Testis (tissue), 3 donors: ENCODE results near the gene SCP2. TPM values are rescaled to one million over a fixed set of nuclear protein-coding genes. Genes with fewer than 3 reads are reported as not detected.

ENCODE experiments used
- DNase-seq: peaks from one replicate; pipeline ENCODE4 v3.0.0-alpha.2; 2019
- H3K27ac ChIP-seq, 2 donors: fragments of 200-600 bp; sonication (generic); one replicate each; pipeline ENCODE4 v1.5.1; 2019
- H3K27me3 ChIP-seq: fragments of 200-600 bp; sonication (generic); one replicate; pipeline ENCODE4 v1.5.1; 2019
- H3K36me3 ChIP-seq: fragments of 200-600 bp; sonication (generic); one replicate; pipeline ENCODE4 v1.5.1; 2017; ENCODE audit warnings: low read depth; ENCODE audit errors: missing control alignments
- H3K4me1 ChIP-seq: fragments of 200-600 bp; sonication (generic); one replicate; pipeline ENCODE4 v1.5.1; 2019
- H3K4me3 ChIP-seq, 2 donors: fragments of 200-600 bp; sonication (generic); one replicate each; pipeline ENCODE4 v1.5.1; 2017 to 2019
- H3K9me3 ChIP-seq: fragments of 200-600 bp; sonication (generic); one replicate; pipeline ENCODE4 v1.5.1; 2017
- CTCF ChIP-seq, 3 experiments: fragments of 450-650 bp in 2 of 3; fragments of 200-600 bp in 1 of 3; sonication (generic) in 1 of 3; IDR thresholded peaks; one replicate each; pipeline ENCODE4 v1.5.1; 2016 to 2019; ENCODE audit warnings: antibody characterized with exemption in 3 of 3, mild to moderate bottlenecking in 2 of 3, moderate library complexity in 1 of 3
- POLR2A ChIP-seq: fragments of 450-650 bp; IDR thresholded peaks from one replicate; pipeline ENCODE4 v1.6.1; 2017; ENCODE audit warnings: antibody characterized with exemption, mild to moderate bottlenecking, moderate library complexity
- WGBS, 2 donors: methylation state at CpG; one replicate each; pipeline ENCODE4 v1.1.5; 2018; 5-methylcytosine and 5-hydroxymethylcytosine counted together
- intact Hi-C: fragments of 100-400 bp; cut with DNase I; formaldehyde crosslinking; loops from one replicate; pipeline ENCODE4 v1.15.1; 2023; ENCODE audit warnings: low total_unique reads
- polyA plus RNA-seq: library from polyadenylated mRNA; stranded (reverse); fragments of 350-450 nt; fragmentation: Illumina TruSeq; extraction: RNeasy Lipid Tissue Mini Kit (QIAGEN cat#74804); gene quantifications from one replicate; pipeline ENCODE4 v1.2.3, GENCODE V29; 2014; ENCODE audit warnings: low read depth, low replicate concordance; ENCODE audit not compliant: insufficient read depth
- total RNA-seq, 2 donors: library from RNA; depleted of rRNA; stranded (reverse); fragments of >200 nt; gene quantifications; one replicate each; pipeline ENCODE4 v1.2.3, GENCODE V29; 2016

SCP2 gene
- total and polyA plus RNA-seq, 3 donors from 2014 or later = 102 to 108 (median 103) TPM

GRCh38 chr1:53074313-53075154, 147.5 kb downstream of the SCP2 start:
- no peaks in the 10 kb centered on the region for H3K36me3 ChIP-seq

GRCh38 chr1:53075206-53075605, 148.1 kb downstream of the SCP2 start:
- TF ChIP-seq CTCF (IDR thresholded peaks at IDR 0.05) = no peak
- TF ChIP-seq POLR2A = no peak
- Histone ChIP-seq H3K27ac (peak overlapping the region in 1 of 2 donors; percentile 0), H3K4me3 (no peak overlapping the region), H3K4me1 (peaks cover 15% of the 10 kb centered on the region), H3K36me3 (no peaks in the 10 kb centered on the region), H3K27me3 (no peaks in the 10 kb centered on the region), H3K9me3 (no peaks in the 10 kb centered on the region)
- 93 to 96% methylated on average over 4 of the region's 4 CpGs for WGBS, 2 donors
- intact Hi-C loops = no loop called here
- DNase-seq = no peak

More at GRCh38 chr1:53074313-53075154, 147.5 kb downstream of the SCP2 start:
- no peak for DNase-seq
- TF ChIP-seq POLR2A (no peak), CTCF (IDR thresholded peaks at IDR 0.05) (no peak)
- peak overlapping the region; percentile 68 to 72 for H3K27ac ChIP-seq
- no peak overlapping the region for H3K4me3 ChIP-seq
- WGBS, 2 donors = 86 to 92% methylated on average over 4 to 8 of the region's 8 CpGs
- H3K9me3 ChIP-seq = no peaks in the 10 kb centered on the region
- H3K27me3 ChIP-seq = no peaks in the 10 kb centered on the region
- peaks cover 15% of the 10 kb centered on the region for H3K4me1 ChIP-seq
- intact Hi-C loops = no loop called here

GRCh38 chr1:53075761-53076163, 148.7 kb downstream of the SCP2 start:
- H3K27me3 ChIP-seq = no peaks in the 10 kb centered on the region
- H3K9me3 ChIP-seq = no peaks in the 10 kb centered on the region
- no peaks in the 10 kb centered on the region for H3K36me3 ChIP-seq
- DNase-seq = no peak
- no peak overlapping the region for H3K4me3 ChIP-seq
- WGBS, 2 donors = 71 to 87% methylated on average over 8 of the region's 8 CpGs
- H3K4me1 ChIP-seq = peaks cover 15% of the 10 kb centered on the region
- intact Hi-C loops = no loop called here
- no peak for TF ChIP-seq POLR2A
- TF ChIP-seq CTCF (IDR thresholded peaks at IDR 0.05) = no peak
- H3K27ac ChIP-seq = peak overlapping the region in 1 of 2 donors; percentile 0

- Histone ChIP-seq H3K4me1 (peaks cover 15% of the 10 kb centered on the region), H3K9me3 (no peaks in the 10 kb centered on the region), H3K27ac (no peak overlapping the region), H3K27me3 (no peaks in the 10 kb centered on the region), H3K4me3 (no peak overlapping the region), H3K36me3 (no peaks in the 10 kb centered on the region)
- 84 to 95% methylated on average over 3 to 9 of the region's 9 CpGs for WGBS, 2 donors
- no peak for DNase-seq
- TF ChIP-seq CTCF (IDR thresholded peaks at IDR 0.05) (no peak), POLR2A (no peak)
- intact Hi-C loops = no loop called here
Measured at GRCh38 chr1:53076165-53076564, 149.1 kb downstream of the SCP2 start.
